Smooth muscle cell (in vitro differentiated cells): ENCODE data around the gene PSMC1. TPM values are rescaled to one million over a fixed set of nuclear protein-coding genes. Genes with fewer than 3 reads are reported as not detected.

Source experiments
- DNase-seq: peaks from one replicate; lab custom pipeline; 2025; ENCODE audit not compliant: unreplicated experiment; lab: John Stamatoyannopoulos, UW
- H2AFZ ChIP-seq: fragments of 200-600 bp; sonication (generic); 2 replicates; pipeline ENCODE4 v1.6.0; 2016; ENCODE audit warnings: antibody characterized with exemption, low read depth, mild to moderate bottlenecking
- H3F3A ChIP-seq: fragments of 200-600 bp; sonication (generic); 2 replicates; pipeline ENCODE4 v1.6.0; 2017; ENCODE audit warnings: antibody characterized with exemption, low read depth
- H3K27ac ChIP-seq: fragments of 200-600 bp; sonication (generic); 2 replicates; pipeline ENCODE4 v1.5.1; 2016; ENCODE audit warnings: low read depth, mild to moderate bottlenecking
- H3K27me3 ChIP-seq: fragments of 200-600 bp; sonication (generic); 2 replicates; pipeline ENCODE4 v1.6.1; 2016; ENCODE audit warnings: low read depth, mild to moderate bottlenecking
- H3K36me3 ChIP-seq: fragments of 200-600 bp; sonication (generic); 2 replicates; pipeline ENCODE4 v1.5.1; 2016; ENCODE audit warnings: low read depth
- H3K4me1 ChIP-seq: fragments of 200-600 bp; sonication (generic); 2 replicates; pipeline ENCODE4 v1.5.1; 2016; ENCODE audit warnings: low read depth
- H3K4me2 ChIP-seq: fragments of 200-600 bp; sonication (generic); 2 replicates; pipeline ENCODE4 v1.6.0; 2016; ENCODE audit warnings: mild to moderate bottlenecking
- H3K4me3 ChIP-seq: fragments of 200-600 bp; sonication (generic); 2 replicates; pipeline ENCODE4 v1.5.1; 2016; ENCODE audit warnings: mild to moderate bottlenecking
- H3K79me2 ChIP-seq: fragments of 200-600 bp; sonication (generic); 2 replicates; pipeline ENCODE4 v1.6.0; 2016; ENCODE audit warnings: low read depth, mild to moderate bottlenecking
- H3K9ac ChIP-seq: fragments of 200-600 bp; sonication (generic); 2 replicates; pipeline ENCODE4 v1.6.0; 2016; ENCODE audit warnings: low read depth
- H3K9me3 ChIP-seq: fragments of 200-600 bp; sonication (generic); replicated peaks from 2 replicates; pipeline ENCODE4 v1.5.1; 2016; ENCODE audit warnings: low read depth
- H4K20me1 ChIP-seq: fragments of 200-600 bp; sonication (generic); 2 replicates; pipeline ENCODE4 v1.6.0; 2016; ENCODE audit warnings: low read depth
- CTCF ChIP-seq: fragments of 200-600 bp; sonication (generic); IDR thresholded peaks from 2 replicates; pipeline ENCODE4 v1.5.1; 2017; ENCODE audit warnings: borderline replicate concordance, mild to moderate bottlenecking, antibody characterized with exemption; ENCODE audit not compliant: insufficient read depth, poor library complexity, severe bottlenecking
- WGBS: methylation state at CpG from one replicate; pipeline ENCODE4 v1.1.7; 2016; ENCODE audit warnings: low lambda C conversion rate; 5-methylcytosine and 5-hydroxymethylcytosine counted together
- polyA plus RNA-seq: library from polyadenylated mRNA; unstranded; fragments of >200 nt; fragmentation: Nextera tagmentation; extraction: Ambion mirVana; gene quantifications from 2 replicates; pipeline ENCODE4 v1.2.1, GENCODE V29; 2016
- total RNA-seq: library from RNA; depleted of rRNA; stranded (reverse); fragments of >200 nt; gene quantifications from 2 replicates; pipeline ENCODE4 v1.2.3, GENCODE V29; 2014

PSMC1 gene
- total and polyA plus RNA-seq, 2 experiments from 2014 or later: 151 to 172 TPM

GRCh38 chr14:90274019-90274418 is 17.7 kb downstream of the PSMC1 start:
- peaks cover 3% of the 10 kb centered on the region for H4K20me1 ChIP-seq
- no peak overlapping the region for H3K4me2 ChIP-seq
- H3K36me3 ChIP-seq: peaks cover 20% of the 10 kb centered on the region
- no peak overlapping the region for H3K4me3 ChIP-seq
- H3K27me3 ChIP-seq: no peaks in the 10 kb centered on the region
- no peak overlapping the region for H3K9ac ChIP-seq
- H3K79me2 ChIP-seq: no peaks in the 10 kb centered on the region
- peaks cover 14% of the 10 kb centered on the region for H3F3A ChIP-seq
- no peak for TF ChIP-seq CTCF
- no peaks in the 10 kb centered on the region for H3K9me3 ChIP-seq
- H3K27ac ChIP-seq: peak overlapping the region; percentile 88
- H2AFZ ChIP-seq: no peak overlapping the region
- DNase-seq: no peak
- WGBS: 86% methylated on average over 9 of the region's 9 CpGs
- no peaks in the 10 kb centered on the region for H3K4me1 ChIP-seq

DNA sequence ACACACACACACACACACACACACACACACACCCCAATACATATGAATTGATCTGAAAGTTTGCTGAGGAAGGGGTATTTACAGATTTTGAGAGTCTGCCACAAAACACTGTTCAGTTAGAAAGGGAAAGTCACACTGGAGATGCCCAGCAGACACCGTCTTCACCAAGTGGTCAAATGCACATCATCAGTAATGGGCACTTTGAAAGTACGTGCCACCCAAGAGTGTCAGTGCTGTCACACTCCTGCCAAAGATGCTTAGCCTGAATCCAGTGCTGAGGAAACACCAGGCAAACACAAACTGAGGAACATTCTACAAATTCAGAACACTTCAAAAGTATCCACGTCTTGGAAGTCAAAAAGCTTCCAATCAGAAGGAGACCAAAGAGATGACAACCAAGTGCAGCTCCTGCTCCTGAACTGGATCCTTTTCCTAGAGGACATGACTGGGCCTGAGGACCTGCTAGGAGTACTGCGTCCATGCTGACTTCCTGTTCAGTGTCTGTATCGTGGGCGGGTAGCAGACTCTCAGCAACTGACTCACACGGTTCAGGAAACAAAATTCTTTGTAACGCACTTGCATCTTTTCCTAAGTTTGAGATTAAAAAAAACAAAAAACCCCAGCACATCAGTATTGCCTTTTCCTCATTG is 18.6 kb downstream of the PSMC1 start:
- TF ChIP-seq CTCF: no peak
- Histone ChIP-seq H3K4me1 (no peaks in the 10 kb centered on the region), H3K9ac (peak overlapping the region; percentile 77), H3K4me2 (peak overlapping the region; percentile 48), H3F3A (peaks cover 14% of the 10 kb centered on the region), H3K27me3 (no peaks in the 10 kb centered on the region), H3K9me3 (no peaks in the 10 kb centered on the region), H3K27ac (peak overlapping the region; percentile 88), H2AFZ (no peak overlapping the region), H3K4me3 (no peak overlapping the region), H3K36me3 (peaks cover 14% of the 10 kb centered on the region), H3K79me2 (no peaks in the 10 kb centered on the region), H4K20me1 (no peaks in the 10 kb centered on the region)
- WGBS: 45% methylated on average over 8 of the region's 8 CpGs
- DNase-seq: no peak

GRCh38 chr14:90275458-90275814 is 19.1 kb downstream of the PSMC1 start:
- peaks cover 10% of the 10 kb centered on the region for H3K36me3 ChIP-seq
- peak overlapping the region; percentile 77 for H3K9ac ChIP-seq
- no peaks in the 10 kb centered on the region for H3K4me1 ChIP-seq
- TF ChIP-seq CTCF: no peak
- no peak overlapping the region for H2AFZ ChIP-seq
- no peaks in the 10 kb centered on the region for H3K9me3 ChIP-seq
- H3K4me2 ChIP-seq: peak overlapping the region; percentile 48
- H3K4me3 ChIP-seq: no peak overlapping the region
- H4K20me1 ChIP-seq: no peaks in the 10 kb centered on the region
- H3F3A ChIP-seq: peaks cover 14% of the 10 kb centered on the region
- peak overlapping the region; percentile 88 for H3K27ac ChIP-seq
- 87% methylated on average over 9 of the region's 9 CpGs for WGBS
- H3K27me3 ChIP-seq: no peaks in the 10 kb centered on the region
- no peaks in the 10 kb centered on the region for H3K79me2 ChIP-seq
- no peak for DNase-seq

DNA sequence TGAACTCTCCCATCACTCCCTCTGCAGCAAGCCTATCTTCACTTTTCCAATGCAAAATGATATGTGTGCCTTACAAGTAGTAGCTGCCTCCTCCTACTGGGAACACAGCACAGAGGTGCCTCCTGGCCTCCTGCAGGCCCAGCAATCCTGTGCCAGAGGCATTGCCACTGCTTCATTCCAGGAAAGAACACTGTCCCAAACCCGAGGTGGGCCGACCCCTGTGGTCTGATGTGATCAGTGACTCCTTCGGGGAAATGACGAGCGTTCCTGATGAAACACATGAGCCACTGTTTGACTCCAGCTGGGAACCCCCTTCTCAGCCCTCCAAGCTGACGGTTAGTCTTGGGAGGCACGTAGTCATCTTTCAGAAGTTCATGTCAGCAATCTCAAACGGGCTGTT is 19.5 kb downstream of the PSMC1 start:
- peak overlapping the region; percentile 48 for H3K4me2 ChIP-seq

More for the DNA sequence above, 19.5 kb downstream of the PSMC1 start:
- DNase-seq: no peak
- H3K79me2 ChIP-seq: no peaks in the 10 kb centered on the region
- no peak for TF ChIP-seq CTCF
- no peak overlapping the region for H2AFZ ChIP-seq
- H3K36me3 ChIP-seq: peaks cover 7% of the 10 kb centered on the region
- no peak overlapping the region for H3K4me3 ChIP-seq
- peak overlapping the region; percentile 88 for H3K27ac ChIP-seq
- WGBS: 68% methylated on average over 8 of the region's 8 CpGs
- H3K9ac ChIP-seq: peak overlapping the region; percentile 77
- no peaks in the 10 kb centered on the region for H3K4me1 ChIP-seq
- H3F3A ChIP-seq: peaks cover 14% of the 10 kb centered on the region
- H3K27me3 ChIP-seq: no peaks in the 10 kb centered on the region
- no peaks in the 10 kb centered on the region for H4K20me1 ChIP-seq
- no peaks in the 10 kb centered on the region for H3K9me3 ChIP-seq
